ENCODE data around the gene C14orf93. TPM values are rescaled to one million over a fixed set of nuclear protein-coding genes. Genes with fewer than 3 reads are reported as not detected.
A peak's percentile ranks its signal among the peaks of the same experiment; 100 is the strongest.

The C14orf93 gene
- total and polyA plus RNA-seq, 9 of the 15 experiments (the other 6 are each of a cell fraction or from before 2014, with no cell fraction given) = 2.2 to 22.4 (median 16.1) TPM

DNA sequence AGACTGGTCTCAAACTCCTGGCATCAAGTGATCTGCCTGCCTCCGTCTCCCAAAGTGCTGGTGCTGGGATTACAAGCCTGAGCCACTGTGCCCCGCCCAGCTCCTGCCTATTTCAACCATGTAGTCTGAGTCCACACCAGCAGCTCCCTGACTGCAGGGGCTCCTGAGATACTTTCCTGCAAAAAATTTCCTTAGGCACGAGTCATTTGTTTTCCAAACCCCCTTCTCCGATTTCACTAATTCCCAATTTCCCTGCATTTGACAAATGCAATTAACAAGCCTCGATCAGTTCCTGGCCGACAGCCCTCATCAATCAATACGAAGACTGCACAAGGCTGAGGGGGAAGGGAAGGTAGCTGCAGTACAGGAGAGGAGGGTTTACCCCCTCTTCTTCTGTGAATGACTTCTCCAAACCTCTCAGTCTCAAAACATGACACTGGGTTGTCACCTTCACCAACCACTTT lies 14.7 kb upstream of the C14orf93 start:
- H2AFZ ChIP-seq (ENCODE audit: low read depth, low read length) = no peak overlapping the region
- in situ Hi-C loops (cut with MboI) = no loop called here
- H3K9me3 ChIP-seq (replicated peaks; ENCODE audit: control insufficient read depth, insufficient read depth, low read depth, low read length) = no peaks in the 10 kb centered on the region
- H3K4me2 ChIP-seq (ENCODE audit: insufficient read depth, low read length) = no peak overlapping the region
- peaks cover 10% of the 10 kb centered on the region; the same call in 1 of the 2 replicates for H4K20me1 ChIP-seq (replicated peaks; ENCODE audit: control insufficient read depth, insufficient read depth, low read length)
- intact Hi-C loops (cut with micrococcal nuclease) = no loop called here
- WGBS (ENCODE audit: insufficient coverage, low coverage, missing lambda C conversion rate) = 87% methylated on average over 7 of the region's 7 CpGs
- no peak overlapping the region; a peak in 1 of 4 replicates for H3K9ac ChIP-seq (ENCODE audit: insufficient read depth in 1 of 2, low read depth in 2 of 2, low read length in 2 of 2)
- ATAC-seq (no peak), FAIRE-seq (no peak), DNase-seq (ENCODE audit: extremely low read depth in 1 of 4, low spot score in 3 of 4) (no peak)
- no TSS peak for BruUV-seq (replicated peaks)
- no peaks in the 10 kb centered on the region for H3K27me3 ChIP-seq (ENCODE audit: control insufficient read depth in 2 of 2, insufficient read depth in 2 of 2, low read length in 2 of 2)
- H3K4me3 ChIP-seq = no peak overlapping the region
- CTCF ChIA-PET (ENCODE audit: low intra/inter-chr PET ratio) = interaction anchor here (0.6 to 0.7 kb wide), 2 partner anchors 222 to 1271 kb away, joined by 3 to 5 read pairs; no protein-coding TSS in a partner anchor
- no peaks in the 10 kb centered on the region for H3K9me1 ChIP-seq (ENCODE audit: control insufficient read depth, insufficient read depth, low read length)
- H3K79me2 ChIP-seq (ENCODE audit: control insufficient read depth, insufficient read depth, low read length) = peaks cover 11% of the 10 kb centered on the region; the same call in 2 of the 3 replicates
- TF ChIP-seq BRCA1 (IDR thresholded peaks at IDR 0.05) (no peak), BRCA1 (CRISPR knock-in tag; IDR thresholded peaks at IDR 0.05) (no peak), ARID3A (IDR thresholded peaks at IDR 0.05; ENCODE audit: borderline replicate concordance, low read depth, low read length) (no peak), ZBTB34 (CRISPR knock-in tag; IDR thresholded peaks at IDR 0.05) (no peak), MEIS2 (IDR thresholded peaks at IDR 0.05; ENCODE audit: partially characterized antibody) (peak; percentile 31)
- H3K4me1 ChIP-seq (replicated peaks in 1 of 2; ENCODE audit: control insufficient read depth in 2 of 2, insufficient read depth in 2 of 2, low read length in 2 of 2) = peaks cover 17 to 41% of the 10 kb centered on the region in 2 experiments; a peak in 4 of 5 replicates
- POLR2A ChIA-PET = interaction anchor here (0.9 to 6.6 kb wide), 5 partner anchors 13 to 29 kb away, joined by 3 to 65 read pairs (median 7); no protein-coding TSS in a partner anchor
- peaks cover 42% of the 10 kb centered on the region for H3K36me3 ChIP-seq (ENCODE audit: control insufficient read depth, insufficient read depth, low read length)
- no peak overlapping the region for H3K27ac ChIP-seq (ENCODE audit: extremely low read depth, low read depth, low read length)
